ENCODE results near the gene TMEM218.
"Not testable (repeated sequence)": the region's sequence is repeated elsewhere in the genome, so short reads cannot be mapped to it uniquely, and the experiment has no call there.

Gene TMEM218

DNA sequence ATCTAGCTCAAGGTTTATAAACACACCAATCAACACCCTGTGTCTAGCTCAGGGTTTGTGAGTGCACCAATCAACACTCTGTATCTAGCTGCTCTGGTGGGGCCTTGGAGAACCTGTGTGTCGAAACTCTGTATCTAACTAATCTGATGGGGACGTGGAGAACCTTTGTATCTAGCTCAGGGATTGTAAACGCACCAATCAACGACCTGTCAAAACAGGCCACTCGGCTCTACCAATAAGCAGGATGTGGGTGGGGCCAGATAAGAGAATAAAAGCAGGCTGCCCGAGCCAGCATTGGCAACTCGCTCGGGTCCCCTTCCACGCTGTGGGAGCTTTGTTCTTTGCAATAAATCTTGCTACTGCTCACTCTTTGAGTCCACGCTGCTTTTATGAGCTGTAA lies 21.3 kb downstream of the TMEM218 start:
- not testable (repeated sequence) for DNase-seq (ENCODE audit: low spot score)

DNA sequence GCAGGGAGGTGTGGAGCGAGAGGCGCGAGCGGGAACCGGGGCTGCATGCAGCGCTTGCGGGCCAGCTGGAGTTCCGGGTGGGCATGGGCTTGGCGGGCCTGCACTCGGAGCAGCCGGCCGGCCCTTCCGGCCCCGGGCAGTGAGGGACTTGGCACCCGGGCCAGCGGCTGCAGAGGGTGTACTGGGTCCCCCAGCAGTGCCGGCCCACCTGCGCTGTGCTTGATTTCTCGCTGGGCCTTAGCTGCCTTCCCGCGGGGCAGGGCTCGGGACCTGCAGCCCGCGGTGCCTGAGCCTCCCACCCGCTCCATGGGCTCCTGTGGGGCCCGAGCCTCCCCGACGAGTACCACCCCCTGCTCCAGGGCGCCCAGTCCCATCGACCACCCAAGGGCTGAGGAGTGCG lies 21.9 kb downstream of the TMEM218 start:
- DNase-seq (ENCODE audit: low spot score) = not testable (repeated sequence)

DNA sequence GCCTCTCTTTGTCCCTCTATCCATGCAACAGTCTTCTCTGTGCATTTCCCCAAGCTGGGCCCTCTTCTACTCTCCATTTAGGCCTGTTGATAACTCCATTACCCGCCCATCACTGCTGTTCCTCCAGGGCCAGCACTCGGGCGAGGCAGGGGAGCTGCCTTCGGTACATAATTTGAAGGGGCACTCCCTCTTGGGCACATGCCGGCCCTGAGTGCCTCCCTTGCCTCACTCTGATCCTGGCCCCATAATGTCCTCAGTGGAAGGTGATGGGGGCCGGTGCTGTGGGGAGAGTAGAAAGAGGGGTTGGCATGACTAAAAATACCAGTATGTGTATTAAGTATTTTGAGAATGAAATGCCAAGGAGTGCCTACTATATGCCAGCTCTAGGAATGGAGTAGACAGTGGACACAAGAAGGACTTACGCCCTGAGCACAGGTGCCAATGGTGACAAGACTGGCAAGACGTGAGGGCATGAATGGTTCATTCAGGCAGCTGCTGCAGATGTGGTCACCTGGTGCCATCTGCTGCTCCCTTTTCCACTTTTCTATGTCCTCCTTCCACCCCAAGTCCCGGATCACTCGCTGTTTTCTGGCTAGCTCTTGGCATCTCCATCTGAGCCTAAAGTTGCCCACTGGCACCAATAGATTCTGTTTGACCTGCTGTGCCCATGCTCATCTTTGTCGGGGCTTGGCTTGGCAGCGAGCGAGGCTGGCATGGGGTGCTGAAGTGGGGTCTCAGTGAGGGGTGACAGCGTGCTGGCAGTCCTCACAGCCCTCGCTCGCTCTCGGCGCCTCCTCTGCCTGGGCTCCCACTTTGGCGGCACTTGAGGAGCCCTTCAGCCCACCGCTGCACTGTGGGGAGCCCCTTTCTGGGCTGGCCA lies 22.6 kb downstream of the TMEM218 start:
- DNase-seq (ENCODE audit: low spot score) = no peak

GRCh38 chr11:125088123-125088522 lies 23.3 kb downstream of the TMEM218 start:
- no peak for DNase-seq (ENCODE audit: low spot score)

DNA sequence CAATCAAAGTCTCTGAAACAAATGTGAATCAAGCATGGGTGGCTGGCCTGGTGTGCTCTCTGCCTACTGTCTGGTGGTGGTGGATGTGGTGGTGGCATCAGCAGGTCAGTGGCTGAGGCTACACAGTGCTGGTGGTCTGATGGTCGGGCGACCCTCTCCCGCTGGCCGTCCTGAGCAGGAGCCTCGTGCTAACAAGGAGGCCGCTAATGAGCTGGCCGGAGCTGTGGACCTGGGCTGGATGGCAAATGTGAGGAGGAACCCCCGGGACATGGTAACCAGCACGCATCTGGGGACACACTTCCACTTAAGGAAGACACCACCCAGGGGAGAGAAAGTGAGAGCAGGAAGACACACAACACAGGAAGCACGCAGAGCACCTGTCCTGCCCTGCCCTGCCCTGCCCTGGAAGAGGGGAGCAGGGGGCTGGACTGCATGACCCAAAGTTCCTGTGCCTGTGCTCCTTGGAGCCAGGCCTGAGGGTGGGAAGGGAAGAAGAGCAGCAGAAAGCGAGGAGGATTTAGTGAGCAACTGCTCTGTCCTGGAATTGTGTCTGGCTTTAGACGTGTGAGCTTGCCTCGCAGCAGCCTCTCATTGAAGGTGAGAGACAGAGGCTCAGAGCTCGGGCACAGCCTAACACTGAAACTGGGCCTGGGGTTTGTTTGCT lies 24.7 kb downstream of the TMEM218 start:
- DNase-seq (ENCODE audit: low spot score) = no peak

- no peak for DNase-seq (ENCODE audit: low spot score)
Measured at GRCh38 chr11:125085301-125086081, 25.9 kb downstream of the TMEM218 start.

GRCh38 chr11:125084761-125085231 lies 26.6 kb downstream of the TMEM218 start:
- DNase-seq (ENCODE audit: low spot score) = no peak

GRCh38 chr11:125084057-125084416 lies 27.4 kb downstream of the TMEM218 start:
- DNase-seq (ENCODE audit: low spot score) = no peak

- no peak for DNase-seq (ENCODE audit: low spot score)
Measured at GRCh38 chr11:125083312-125084056, 27.9 kb downstream of the TMEM218 start.

GRCh38 chr11:125082611-125083311 lies 28.7 kb downstream of the TMEM218 start:
- DNase-seq (ENCODE audit: low spot score) = no peak

- DNase-seq (ENCODE audit: low spot score) = no peak
Measured at GRCh38 chr11:125082040-125082439, 29.4 kb downstream of the TMEM218 start.

GRCh38 chr11:125081098-125081798 lies 30.2 kb downstream of the TMEM218 start:
- no peak for DNase-seq (ENCODE audit: low spot score)

DNA sequence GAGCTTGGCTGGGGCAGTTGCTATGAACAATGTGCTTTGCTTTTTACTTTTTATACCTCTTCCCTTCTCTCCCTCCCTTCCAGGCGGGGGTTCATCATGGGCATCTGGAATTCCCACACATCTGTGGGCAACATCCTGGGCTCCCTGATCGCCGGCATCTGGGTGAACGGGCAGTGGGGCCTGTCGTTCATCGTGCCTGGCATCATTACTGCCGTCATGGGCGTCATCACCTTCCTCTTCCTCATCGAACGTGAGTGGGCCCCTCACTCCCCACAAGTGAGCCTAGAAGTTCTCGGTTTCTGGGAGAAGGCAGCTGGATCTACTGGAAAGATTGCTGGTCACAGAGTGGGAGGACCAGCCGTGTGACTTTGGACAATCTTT lies 30.9 kb downstream of the TMEM218 start:
- no peak for DNase-seq (ENCODE audit: low spot score)

DNA sequence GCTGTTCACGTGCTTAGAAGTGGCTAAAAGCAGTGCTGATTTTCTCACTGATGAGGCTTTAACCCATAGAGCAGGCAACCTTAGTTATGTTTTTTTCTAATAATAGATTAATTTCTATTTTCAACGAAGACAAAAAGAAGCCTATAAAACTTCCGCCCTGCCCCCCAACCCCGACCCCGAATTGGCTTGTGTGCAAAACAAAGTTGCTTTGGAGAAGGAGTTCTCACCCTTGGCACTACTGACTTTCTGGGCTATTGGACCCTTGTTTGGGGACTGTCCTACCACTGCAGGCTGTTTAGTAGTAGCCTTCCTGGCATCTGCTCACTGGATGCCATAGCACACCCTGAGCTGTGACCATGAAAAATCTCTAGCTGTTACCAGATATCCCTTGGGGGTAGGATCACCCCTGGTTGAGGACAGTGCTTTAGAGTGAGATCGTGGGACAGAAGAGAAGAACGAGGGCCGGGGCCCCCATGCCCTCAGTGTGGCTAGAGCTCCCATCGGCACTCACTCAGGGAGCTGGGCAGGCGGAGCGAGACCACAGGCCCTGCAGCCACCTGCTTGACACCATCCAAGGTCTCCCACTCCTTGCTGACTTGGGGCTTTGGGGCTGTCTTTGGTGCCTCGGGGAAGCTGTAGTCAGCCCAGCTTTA lies 31.4 kb downstream of the TMEM218 start:
- DNase-seq (ENCODE audit: low spot score) = no peak

- no peak for DNase-seq (ENCODE audit: low spot score)
Measured at GRCh38 chr11:125079151-125079877, 32.1 kb downstream of the TMEM218 start.

- DNase-seq (ENCODE audit: low spot score) = no peak
Measured at GRCh38 chr11:125078516-125079140, 32.8 kb downstream of the TMEM218 start.

DNA sequence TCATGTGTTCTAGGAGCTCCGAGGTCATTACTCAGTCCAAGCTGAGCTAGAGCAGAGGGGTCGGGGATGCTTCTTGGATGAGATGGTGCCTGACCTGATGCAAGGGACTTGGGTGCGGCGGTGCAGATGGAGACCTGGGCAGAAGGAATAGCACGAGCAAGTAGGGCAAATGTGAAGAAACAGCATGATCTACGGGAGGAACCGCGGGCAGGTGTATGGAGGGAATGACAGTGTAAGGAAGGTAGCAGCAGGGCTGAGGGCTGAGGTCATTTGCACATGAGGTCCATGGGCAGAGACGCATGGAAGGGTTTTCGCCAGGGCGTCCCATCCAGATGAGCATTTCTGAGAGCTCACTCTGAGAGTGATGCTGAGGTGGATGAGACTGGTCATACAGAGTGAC lies 33.4 kb downstream of the TMEM218 start:
- no peak for DNase-seq (ENCODE audit: low spot score)

GRCh38 chr11:125076378-125076945 lies 35.0 kb downstream of the TMEM218 start:
- no peak for DNase-seq (ENCODE audit: low spot score)

DNA sequence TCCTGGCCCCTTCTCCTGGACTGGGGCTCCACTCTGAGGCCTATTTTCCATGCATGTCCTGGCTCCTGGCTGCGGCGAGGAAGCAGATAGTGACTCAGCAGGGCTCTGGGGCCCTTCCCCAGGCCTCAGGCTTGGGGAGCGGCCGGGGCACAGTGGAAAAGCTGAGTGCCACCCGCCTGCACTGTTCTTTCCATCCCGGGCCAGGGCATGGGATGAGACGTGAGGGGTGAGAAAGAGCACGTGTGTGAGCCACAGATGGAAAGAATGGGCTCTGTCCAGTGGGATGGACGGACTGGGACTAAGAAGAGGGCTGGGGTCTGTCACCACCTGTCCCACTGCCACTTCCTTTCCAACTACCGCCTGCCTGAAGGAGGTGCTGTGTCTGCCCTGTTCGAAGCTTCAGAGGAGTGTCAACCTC lies 35.5 kb downstream of the TMEM218 start:
- DNase-seq (ENCODE audit: low spot score) = no peak
